Measurements from ENCODE around the gene PROM2.

- TF ChIP-seq, protein P1, sequence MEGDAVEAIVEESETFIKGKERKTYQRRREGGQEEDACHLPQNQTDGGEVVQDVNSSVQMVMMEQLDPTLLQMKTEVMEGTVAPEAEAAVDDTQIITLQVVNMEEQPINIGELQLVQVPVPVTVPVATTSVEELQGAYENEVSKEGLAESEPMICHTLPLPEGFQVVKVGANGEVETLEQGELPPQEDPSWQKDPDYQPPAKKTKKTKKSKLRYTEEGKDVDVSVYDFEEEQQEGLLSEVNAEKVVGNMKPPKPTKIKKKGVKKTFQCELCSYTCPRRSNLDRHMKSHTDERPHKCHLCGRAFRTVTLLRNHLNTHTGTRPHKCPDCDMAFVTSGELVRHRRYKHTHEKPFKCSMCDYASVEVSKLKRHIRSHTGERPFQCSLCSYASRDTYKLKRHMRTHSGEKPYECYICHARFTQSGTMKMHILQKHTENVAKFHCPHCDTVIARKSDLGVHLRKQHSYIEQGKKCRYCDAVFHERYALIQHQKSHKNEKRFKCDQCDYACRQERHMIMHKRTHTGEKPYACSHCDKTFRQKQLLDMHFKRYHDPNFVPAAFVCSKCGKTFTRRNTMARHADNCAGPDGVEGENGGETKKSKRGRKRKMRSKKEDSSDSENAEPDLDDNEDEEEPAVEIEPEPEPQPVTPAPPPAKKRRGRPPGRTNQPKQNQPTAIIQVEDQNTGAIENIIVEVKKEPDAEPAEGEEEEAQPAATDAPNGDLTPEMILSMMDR (IDR thresholded peaks at IDR 0.05): no peak
- TF ChIP-seq POLR2A (IDR thresholded peaks at IDR 0.05): no peak
Observed at GRCh38 chr2:95281071-95281470, 6.8 kb downstream of the PROM2 start.
